Ovary (tissue), 9 donors: ENCODE results near the gene SPEF2. TPM values are rescaled to one million over a fixed set of nuclear protein-coding genes. Genes with fewer than 3 reads are reported as not detected.

Source experiments
- DNase-seq, 5 donors: peaks; one replicate each; pipeline ENCODE4 v3.0.0-alpha.2; 2019 to 2020
- H3K27ac ChIP-seq, 2 donors: fragments of 200-600 bp; one replicate each; pipeline versions ENCODE4 v1.5.1 to v1.8.0; 2019 to 2022
- H3K27me3 ChIP-seq: fragments of 200-600 bp; one replicate; pipeline ENCODE4 v1.8.0; 2022
- H3K36me3 ChIP-seq: fragments of 200-600 bp; sonication (generic); one replicate; pipeline ENCODE4 v1.5.1; 2019
- H3K4me1 ChIP-seq: one replicate; pipeline ENCODE4 v1.8.1; 2013; ENCODE audit warnings: mild to moderate bottlenecking, moderate library complexity; ENCODE audit not compliant: insufficient read depth
- H3K4me3 ChIP-seq: fragments of 200-600 bp; sonication (generic); one replicate; pipeline ENCODE4 v1.5.1; 2017
- H3K9me3 ChIP-seq, 2 donors: fragments of 200-600 bp in 1 of 2; sonication (generic) in 1 of 2; one replicate each; pipeline versions ENCODE4 v1.5.1 to v1.8.1; 2013 to 2019; ENCODE audit warnings: mild to moderate bottlenecking in 1 of 2, moderate library complexity in 1 of 2
- CTCF ChIP-seq, 3 donors: fragments of 450-650 bp in 2 of 3; fragments of 200-600 bp in 1 of 3; IDR thresholded peaks; one replicate each; pipeline versions ENCODE4 v1.5.1 to v1.8.0; 2016 to 2022; ENCODE audit warnings: antibody characterized with exemption in 3 of 3, mild to moderate bottlenecking in 1 of 3
- EP300 ChIP-seq: sonication (generic); formaldehyde crosslinking; IDR thresholded peaks from one replicate; pipeline ENCODE4 v1.6.1; 2017; ENCODE audit warnings: antibody characterized with exemption
- POLR2A ChIP-seq: fragments of 450-650 bp; IDR thresholded peaks from one replicate; pipeline ENCODE4 v1.6.1; 2017; ENCODE audit warnings: antibody characterized with exemption, mild to moderate bottlenecking, moderate library complexity
- WGBS, 3 donors: extraction: QIAGEN DNeasy Blood & Tissue Kit in 1 of 3; methylation state at CpG; one replicate each; pipeline versions ENCODE4 v1.1.5 to v1.1.7; 2013 to 2017; 5-methylcytosine and 5-hydroxymethylcytosine counted together
- intact Hi-C, 4 donors: fragments of 100-400 bp; cut with DNase I; formaldehyde crosslinking; loops; one replicate each; pipeline versions ENCODE4 v1.11.0 to v1.15.1; 2022 to 2023
- polyA plus RNA-seq, 2 donors: library from polyadenylated mRNA; stranded (reverse); fragments of 200-250 nt in 1 of 2; fragments of 350-450 nt in 1 of 2; fragmentation: Illumina TruSeq in 1 of 2; extraction: RNeasy Lipid Tissue Mini Kit (QIAGEN cat#74804) in 1 of 2; gene quantifications; one replicate each; pipeline ENCODE4 v1.2.3, GENCODE V29; 2013 to 2014
- total RNA-seq, 7 donors: library from RNA; depleted of rRNA in 2 of 7; stranded (reverse); fragments of >200 nt in 2 of 7; fragmentation: NEBNext Ultra II Directional in 3 of 7; extraction: Animal tissue kit (Norgen Biotek cat#: 25700) in 3 of 7; gene quantifications; one replicate each; pipeline versions ENCODE4 v1.1.0 to v1.2.4, GENCODE V29; 2016 to 2023
- donor health status: DM: no; HTN: no; CAD: no; lungs with moderate emphysema.
- donor health status: DM: no; HTN: no; CAD: no.
- donor health status: Bipolar disorder and iron deficiency.
- donor health status: DM: yes; HTN: yes; CAD: no.
- donor health status: DM: no; HTN: no; CAD: no.
- donor health status: DM: yes; HTN: yes; CAD: no.

The SPEF2 gene
- total and polyA plus RNA-seq, 9 donors = 4.2 to 31.8 (median 9.0) TPM

GRCh38 chr5:35788724-35789123 is 171.1 kb downstream of the SPEF2 start:
- H3K36me3 ChIP-seq = no peaks in the 10 kb centered on the region
- H3K9me3 ChIP-seq = no peaks in the 10 kb centered on the region
- no peak overlapping the region for H3K4me3 ChIP-seq
- no peak for DNase-seq
- peaks cover 1% of the 10 kb centered on the region for H3K4me1 ChIP-seq
- no peaks in the 10 kb centered on the region for H3K27me3 ChIP-seq
- H3K27ac ChIP-seq = no peak overlapping the region
- WGBS, 3 donors = 76 to 87% (median 78%) methylated on average over 4 of the region's 4 CpGs
- TF ChIP-seq CTCF (IDR thresholded peaks at IDR 0.05) (no peak), POLR2A (no peak), EP300 (no peak)
- intact Hi-C loops = no loop called here

GRCh38 chr5:35789732-35790456 is 172.2 kb downstream of the SPEF2 start:
- no peaks in the 10 kb centered on the region for H3K27me3 ChIP-seq
- intact Hi-C loops = no loop called here
- H3K4me3 ChIP-seq = no peak overlapping the region
- TF ChIP-seq CTCF (IDR thresholded peaks at IDR 0.05) = no peak
- no peak for TF ChIP-seq EP300
- no peak for TF ChIP-seq POLR2A
- peaks cover 1% of the 10 kb centered on the region for H3K4me1 ChIP-seq
- no peaks in the 10 kb centered on the region for H3K36me3 ChIP-seq
- no peak for DNase-seq
- no peaks in the 10 kb centered on the region for H3K9me3 ChIP-seq
- WGBS, 3 donors = 47 to 64% (median 56%) methylated on average over 4 of the region's 4 CpGs
- H3K27ac ChIP-seq = no peak overlapping the region

DNA sequence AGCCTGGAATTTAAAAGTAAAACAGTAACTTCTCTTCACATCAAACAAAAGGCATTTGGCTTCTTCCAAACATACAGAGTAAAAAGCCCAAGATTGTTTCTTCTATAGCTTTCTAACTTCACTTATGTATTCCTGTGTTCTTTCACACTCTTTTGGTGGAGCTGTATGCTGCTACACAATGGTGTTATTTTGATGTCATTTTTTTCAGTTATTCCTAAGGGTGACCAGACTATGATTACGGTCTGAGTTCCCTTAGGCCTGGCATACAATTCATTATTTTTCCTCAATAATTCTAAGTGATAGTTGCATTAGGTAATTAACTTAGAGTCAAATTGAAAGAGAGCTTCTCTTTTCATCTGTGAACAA is 172.8 kb downstream of the SPEF2 start:
- H3K9me3 ChIP-seq = no peaks in the 10 kb centered on the region
- intact Hi-C loops = no loop called here
- no peak for DNase-seq
- no peaks in the 10 kb centered on the region for H3K27me3 ChIP-seq
- no peak overlapping the region for H3K4me3 ChIP-seq
- no peak for TF ChIP-seq CTCF (IDR thresholded peaks at IDR 0.05)
- no peak overlapping the region for H3K27ac ChIP-seq
- H3K4me1 ChIP-seq = peaks cover 1% of the 10 kb centered on the region
- WGBS, 3 donors = 75 to 89% (median 87%) methylated on average over 1 of the region's 1 CpG
- no peaks in the 10 kb centered on the region for H3K36me3 ChIP-seq

- H3K4me3 ChIP-seq = no peak overlapping the region
- TF ChIP-seq POLR2A (no peak), CTCF (IDR thresholded peaks at IDR 0.05) (no peak), EP300 (no peak)
- H3K27ac ChIP-seq = no peak overlapping the region
- H3K4me1 ChIP-seq = no peaks in the 10 kb centered on the region
- no peak for DNase-seq
- H3K9me3 ChIP-seq = no peaks in the 10 kb centered on the region
- H3K27me3 ChIP-seq = no peaks in the 10 kb centered on the region
- intact Hi-C loops = no loop called here
- no peaks in the 10 kb centered on the region for H3K36me3 ChIP-seq
These were observed 176.6 kb downstream of the SPEF2 start for GRCh38 chr5:35794328-35794619.
